ENCODE measurements around the gene MEN1.

The MEN1 gene

DNA sequence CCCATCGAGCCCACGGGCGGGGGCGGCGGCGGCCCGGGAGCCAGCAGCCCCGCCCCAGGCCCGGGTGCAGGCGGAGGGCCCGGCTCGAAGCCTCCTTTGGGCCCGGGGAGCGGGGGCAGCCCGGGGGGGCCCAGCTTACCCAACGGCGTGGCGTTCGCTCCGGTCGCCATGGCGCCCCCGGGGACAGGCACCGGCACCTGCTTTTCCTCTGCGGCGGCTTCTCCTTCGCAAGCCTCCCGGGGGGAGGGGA lies 32.2 kb downstream of the MEN1 start:
- DNase-seq: no peak

DNA sequence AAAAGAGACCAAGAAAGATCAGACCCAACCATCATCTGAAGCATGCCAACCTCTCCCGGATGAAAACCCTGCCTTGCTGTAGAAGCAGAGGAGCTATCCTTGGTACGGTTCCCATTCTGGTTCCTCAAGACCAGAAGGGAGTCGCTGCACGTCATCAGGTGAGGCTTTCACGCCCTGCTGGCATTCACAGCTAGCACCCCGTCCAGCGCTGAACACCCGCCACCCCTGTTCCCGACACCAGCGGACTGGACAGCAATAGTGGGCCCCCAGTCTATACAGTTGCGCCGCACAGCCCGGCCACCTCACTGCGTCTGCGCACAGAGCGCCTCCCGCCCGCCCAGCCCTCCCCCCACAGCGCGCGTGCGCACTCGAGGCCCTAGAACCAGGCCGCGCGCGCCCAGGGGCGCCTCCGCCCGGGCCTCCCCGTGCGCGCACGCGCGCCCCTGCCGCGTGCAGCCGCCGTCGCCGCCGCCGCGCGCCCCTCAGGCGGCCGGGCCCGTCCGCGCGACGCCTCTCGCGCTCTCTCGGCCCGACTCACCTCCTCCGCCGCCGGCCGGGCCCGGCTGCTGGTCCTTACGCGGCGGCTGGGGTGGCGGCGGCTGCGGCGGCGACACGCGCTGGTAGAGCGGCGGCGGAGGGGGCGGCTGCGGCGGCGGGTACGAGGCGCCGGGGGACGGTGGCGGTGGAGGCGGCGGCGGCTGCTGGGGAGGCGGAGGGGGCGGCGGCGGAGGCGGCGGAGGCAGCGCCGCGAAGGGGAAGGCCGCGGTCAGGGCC lies 32.7 kb downstream of the MEN1 start:
- DNase-seq: peak; percentile 85 to 90 (median 89)

- DNase-seq: peak in 1 of 3 experiments; percentile 42
These were observed 33.5 kb downstream of the MEN1 start for GRCh38 chr11:64776875-64777274.

GRCh38 chr11:64776425-64776824 lies 33.9 kb downstream of the MEN1 start:
- DNase-seq: no peak

GRCh38 chr11:64774144-64774543 lies 36.2 kb downstream of the MEN1 start:
- DNase-seq: no peak

- DNase-seq: no peak
These were observed 37.9 kb downstream of the MEN1 start for GRCh38 chr11:64772303-64773018.

- DNase-seq: no peak
These were observed 38.5 kb downstream of the MEN1 start for GRCh38 chr11:64771861-64772260.

GRCh38 chr11:64770120-64770519 lies 40.2 kb downstream of the MEN1 start:
- no peak for DNase-seq

DNA sequence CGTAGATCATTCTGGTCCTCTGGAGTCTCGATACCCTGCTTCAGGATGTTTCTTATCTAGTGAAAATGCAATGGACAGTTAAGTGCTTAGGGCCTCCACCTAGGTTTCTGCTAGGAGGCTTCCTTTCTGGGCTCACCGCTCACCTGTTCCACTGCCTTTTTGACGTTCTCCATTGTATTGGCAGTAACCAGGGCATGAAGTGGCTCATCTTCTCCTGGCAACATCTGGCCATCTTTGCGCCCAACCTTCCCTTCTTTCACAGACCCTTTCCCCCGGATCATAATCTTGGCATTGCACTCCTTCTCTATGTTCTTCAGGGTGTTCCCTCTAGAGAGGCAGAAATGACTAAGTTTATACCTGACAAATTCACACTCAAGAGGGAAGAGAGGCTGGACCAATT lies 41.1 kb downstream of the MEN1 start:
- no peak for DNase-seq

DNA sequence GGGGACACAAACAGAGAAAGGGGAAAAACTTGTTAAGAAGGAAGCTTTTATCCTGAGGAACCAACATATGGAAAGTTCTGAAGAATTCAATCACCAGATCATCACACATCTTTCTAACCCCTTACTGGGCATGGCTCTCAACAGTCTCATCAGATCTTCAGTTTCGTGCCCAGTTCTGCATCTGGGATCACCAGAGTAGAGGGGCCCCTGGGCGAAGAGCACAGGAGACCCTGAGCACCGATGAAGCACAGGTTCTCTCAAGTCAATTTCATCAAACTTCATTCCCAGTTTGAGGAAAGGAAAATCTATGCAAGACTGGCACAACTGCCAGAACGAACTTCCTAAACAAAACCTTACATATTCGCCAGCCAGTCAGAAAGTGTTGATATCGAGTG lies 42.1 kb downstream of the MEN1 start:
- no peak for DNase-seq

- peak in 2 of 3 experiments; percentile 41 to 57 for DNase-seq
These were observed 42.7 kb downstream of the MEN1 start for GRCh38 chr11:64767344-64768299.

- DNase-seq: no peak
These were observed 43.5 kb downstream of the MEN1 start for GRCh38 chr11:64766881-64767280.

- no peak for DNase-seq
These were observed 44.3 kb downstream of the MEN1 start for GRCh38 chr11:64765851-64766665.

- peak in 1 of 3 experiments; percentile 21 for DNase-seq
These were observed 45.0 kb downstream of the MEN1 start for GRCh38 chr11:64765291-64765850.

DNA sequence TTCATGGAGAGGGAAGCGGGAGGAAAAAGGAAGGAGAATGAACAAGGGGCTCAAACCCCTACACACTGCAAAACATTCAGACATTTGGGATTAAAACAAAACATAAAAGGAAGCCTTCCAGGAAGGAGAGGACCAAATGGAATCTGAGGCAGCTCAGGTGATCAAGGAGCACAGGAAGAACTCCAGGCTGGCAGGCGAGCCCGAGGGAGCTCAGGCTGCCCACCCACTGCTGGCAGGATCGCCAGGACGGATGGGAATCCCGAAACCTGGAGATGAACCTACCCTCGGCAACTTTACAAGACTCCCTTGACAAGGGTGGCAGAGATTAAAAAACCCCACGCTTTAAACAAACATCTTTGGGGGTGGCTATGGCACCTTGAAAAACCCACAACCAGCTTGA lies 45.6 kb downstream of the MEN1 start:
- no peak for DNase-seq

DNA sequence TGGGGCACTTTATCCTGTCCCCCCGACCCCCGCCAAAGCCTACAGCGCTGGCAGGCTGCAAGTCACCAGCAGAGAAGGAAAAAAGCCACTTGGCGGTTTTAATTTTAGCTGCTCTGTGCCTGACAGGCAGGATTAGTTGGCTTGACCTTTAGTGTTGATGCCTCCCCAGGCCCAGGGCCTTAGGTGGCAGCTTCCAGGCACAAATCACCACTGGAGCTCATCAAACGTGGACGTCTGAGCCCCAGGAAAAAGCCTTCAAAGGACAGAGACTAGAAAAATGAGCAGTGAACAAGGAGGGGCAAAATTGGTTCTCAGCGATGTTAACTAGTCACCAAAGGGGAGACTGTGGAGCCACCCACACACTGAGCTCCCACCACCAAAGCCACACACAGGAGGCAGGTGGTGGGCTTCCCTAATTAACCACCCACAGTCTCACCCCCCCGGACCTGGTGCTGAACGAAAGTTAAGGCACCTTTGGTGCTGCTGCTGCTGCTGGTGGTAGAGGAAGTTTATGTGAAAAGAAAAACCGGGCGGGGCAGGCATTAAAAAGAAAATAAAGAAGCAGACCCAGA lies 46.2 kb downstream of the MEN1 start:
- DNase-seq: no peak

GRCh38 chr11:64763526-64764039 lies 46.8 kb downstream of the MEN1 start:
- DNase-seq: no peak

GRCh38 chr11:64762674-64763525 lies 47.5 kb downstream of the MEN1 start:
- DNase-seq: peak in 2 of 3 experiments; percentile 18 to 46

- DNase-seq: no peak
These were observed 48.1 kb downstream of the MEN1 start for GRCh38 chr11:64762277-64762673.

GRCh38 chr11:64760759-64761420 lies 49.5 kb downstream of the MEN1 start:
- no peak for DNase-seq
